SK-N-SH treated with all-trans-retinoic acid at 6 μM for 48 hours (cell line): ENCODE measurements around the gene ZCCHC7.

ENCODE experiments used
- ZNF70 ChIP-seq: fragments of 450-650 bp; formaldehyde crosslinking; IDR thresholded peaks from 2 replicates; pipeline ENCODE4 v1.5.0; 2020; ENCODE audit warnings: mild to moderate bottlenecking, moderate library complexity
- TF ChIP-seq, protein P1 (sequence below): fragments of 250-450 bp; sonication (Bioruptor Pico); IDR thresholded peaks from 2 replicates; pipeline ENCODE4 v1.8.0; 2020; ENCODE audit warnings: mild to moderate bottlenecking, moderate library complexity, borderline replicate concordance

DNA sequence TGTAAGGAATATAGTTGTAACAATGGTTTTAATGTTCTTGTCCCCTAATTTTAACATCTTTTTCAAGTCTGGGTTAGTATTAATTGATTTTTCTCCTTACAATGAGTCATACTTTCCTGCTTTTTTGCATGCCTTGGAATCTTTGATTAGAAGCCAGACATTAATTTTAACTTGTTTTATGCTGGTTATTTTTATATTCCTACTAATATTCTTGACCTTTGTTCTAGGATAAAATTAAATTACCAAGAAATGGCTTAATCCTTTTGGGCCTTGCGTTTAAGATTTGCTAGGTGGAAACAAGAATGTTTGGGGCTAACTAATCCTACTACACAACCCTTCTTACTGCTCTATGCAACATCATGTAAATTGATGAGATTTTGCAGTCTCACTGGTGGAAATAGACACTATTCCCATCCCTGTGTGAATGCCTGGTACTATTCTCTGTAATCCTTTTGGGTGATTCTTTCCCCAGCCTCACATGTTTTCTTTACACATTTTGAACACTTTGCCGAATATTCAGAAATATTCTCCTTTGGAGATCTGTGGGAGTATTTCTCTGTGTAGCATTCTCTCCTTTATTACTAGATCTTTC, 47.2 kb downstream of the ZCCHC7 start:
- TF ChIP-seq, protein P1, sequence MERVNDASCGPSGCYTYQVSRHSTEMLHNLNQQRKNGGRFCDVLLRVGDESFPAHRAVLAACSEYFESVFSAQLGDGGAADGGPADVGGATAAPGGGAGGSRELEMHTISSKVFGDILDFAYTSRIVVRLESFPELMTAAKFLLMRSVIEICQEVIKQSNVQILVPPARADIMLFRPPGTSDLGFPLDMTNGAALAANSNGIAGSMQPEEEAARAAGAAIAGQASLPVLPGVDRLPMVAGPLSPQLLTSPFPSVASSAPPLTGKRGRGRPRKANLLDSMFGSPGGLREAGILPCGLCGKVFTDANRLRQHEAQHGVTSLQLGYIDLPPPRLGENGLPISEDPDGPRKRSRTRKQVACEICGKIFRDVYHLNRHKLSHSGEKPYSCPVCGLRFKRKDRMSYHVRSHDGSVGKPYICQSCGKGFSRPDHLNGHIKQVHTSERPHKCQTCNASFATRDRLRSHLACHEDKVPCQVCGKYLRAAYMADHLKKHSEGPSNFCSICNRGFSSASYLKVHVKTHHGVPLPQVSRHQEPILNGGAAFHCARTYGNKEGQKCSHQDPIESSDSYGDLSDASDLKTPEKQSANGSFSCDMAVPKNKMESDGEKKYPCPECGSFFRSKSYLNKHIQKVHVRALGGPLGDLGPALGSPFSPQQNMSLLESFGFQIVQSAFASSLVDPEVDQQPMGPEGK (CRISPR knock-in tag) = no peak
- no peak for TF ChIP-seq ZNF70 (CRISPR knock-in tag)
